Measurements from ENCODE around the gene MED26. TPM values are rescaled to one million over a fixed set of nuclear protein-coding genes. Genes with fewer than 3 reads are reported as not detected.

Gene MED26
- total RNA-seq, 1 donor from 2014 or later: 6.1 TPM

GRCh38 chr19:16599655-16600346 is 28.2 kb downstream of the MED26 start:
- DNase-seq (ENCODE audit: missing footprints) (peak; percentile 45), ATAC-seq (no peak)
- intact Hi-C loops (cut with DNase I): loop anchor here (10.0 kb wide), 1 partner anchor 105 kb away; no protein-coding TSS in a partner anchor

GRCh38 chr19:16598848-16599247 is 29.2 kb downstream of the MED26 start:
- intact Hi-C loops (cut with DNase I): loop anchor here (10.0 kb wide), 1 partner anchor 106 kb away; no protein-coding TSS in a partner anchor
- ATAC-seq (no peak), DNase-seq (ENCODE audit: missing footprints) (peak; percentile 22)

GRCh38 chr19:16596399-16596798 is 31.6 kb downstream of the MED26 start:
- intact Hi-C loops (cut with DNase I): loop anchor here (10.0 kb wide), 1 partner anchor 108 kb away; no protein-coding TSS in a partner anchor
- DNase-seq (ENCODE audit: missing footprints): peak; percentile 50

GRCh38 chr19:16595097-16595496 is 32.9 kb downstream of the MED26 start:
- DNase-seq (ENCODE audit: missing footprints) (no peak), ATAC-seq (no peak)
- intact Hi-C loops (cut with DNase I): loop anchor here (10.0 kb wide), 1 partner anchor 110 kb away; no protein-coding TSS in a partner anchor

More at GRCh38 chr19:16596399-16596798, 31.6 kb downstream of the MED26 start:
- ATAC-seq: no peak

- intact Hi-C loops (cut with DNase I): loop anchor here (10.0 kb wide), 1 partner anchor 110 kb away; no protein-coding TSS in a partner anchor
- DNase-seq (ENCODE audit: missing footprints): peak; percentile 31
- ATAC-seq: no peak
These were observed 33.3 kb downstream of the MED26 start for GRCh38 chr19:16594681-16595091.

- intact Hi-C loops (cut with DNase I): loop anchor here (10.0 kb wide), 1 partner anchor 111 kb away; no protein-coding TSS in a partner anchor
- DNase-seq (ENCODE audit: missing footprints) (peak; percentile 16), ATAC-seq (peak; percentile 24)
These were observed 33.8 kb downstream of the MED26 start for GRCh38 chr19:16594131-16594586.

GRCh38 chr19:16593181-16593580 is 34.8 kb downstream of the MED26 start:
- DNase-seq (ENCODE audit: missing footprints) (peak; percentile 64), ATAC-seq (no peak)
- intact Hi-C loops (cut with DNase I): loop anchor here (10.0 kb wide), 1 partner anchor 112 kb away; no protein-coding TSS in a partner anchor

- intact Hi-C loops (cut with DNase I): loop anchor here (10.0 kb wide), 1 partner anchor 113 kb away; no protein-coding TSS in a partner anchor
- DNase-seq (ENCODE audit: missing footprints) (peak; percentile 37), ATAC-seq (no peak)
These were observed 36.0 kb downstream of the MED26 start for GRCh38 chr19:16591803-16592556.

GRCh38 chr19:16590876-16591802 is 36.9 kb downstream of the MED26 start:
- intact Hi-C loops (cut with DNase I): loop anchor here (10.0 kb wide), 1 partner anchor 114 kb away; no protein-coding TSS in a partner anchor
- no peak for ATAC-seq
- peak; percentile 3 for DNase-seq (ENCODE audit: missing footprints)

GRCh38 chr19:16589917-16590316 is 38.1 kb downstream of the MED26 start:
- intact Hi-C loops (cut with DNase I): loop anchor here (10.0 kb wide), 1 partner anchor 115 kb away; no protein-coding TSS in a partner anchor
- ATAC-seq: no peak
- DNase-seq (ENCODE audit: missing footprints): peak; percentile 55

GRCh38 chr19:16588824-16589577 is 39.0 kb downstream of the MED26 start:
- DNase-seq (ENCODE audit: missing footprints) (peak; percentile 8), ATAC-seq (no peak)
- intact Hi-C loops (cut with DNase I): no loop called here

- DNase-seq (ENCODE audit: missing footprints) (peak; percentile 57), ATAC-seq (peak; percentile 35)
- intact Hi-C loops (cut with DNase I): no loop called here
These were observed 39.9 kb downstream of the MED26 start for GRCh38 chr19:16587833-16588823.

GRCh38 chr19:16586991-16587832 is 40.8 kb downstream of the MED26 start:
- DNase-seq (ENCODE audit: missing footprints): peak; percentile 73
- intact Hi-C loops (cut with DNase I): no loop called here
- no peak for ATAC-seq

GRCh38 chr19:16586477-16586871 is 41.5 kb downstream of the MED26 start:
- peak; percentile 53 for DNase-seq (ENCODE audit: missing footprints)
- ATAC-seq: no peak
- intact Hi-C loops (cut with DNase I): no loop called here

- peak; percentile 25 for DNase-seq (ENCODE audit: missing footprints)
- ATAC-seq: no peak
- intact Hi-C loops (cut with DNase I): loop anchor here (2.0 kb wide), 1 partner anchor 41 kb away; no protein-coding TSS in a partner anchor
These were observed 42.1 kb downstream of the MED26 start for GRCh38 chr19:16585808-16586476.
